GM04504 (cell line): ENCODE results near the gene DGCR2.
A peak's percentile ranks its signal among the peaks of the same experiment; 100 is the strongest.
"Not testable (repeated sequence)": the region's sequence is repeated elsewhere in the genome, so short reads cannot be mapped to it uniquely, and the experiment has no call there.

ENCODE experiments used
- DNase-seq: peaks from one replicate; pipeline ENCODE4 v3.0.0-alpha.2; 2012; ENCODE audit warnings: low read depth

The DGCR2 gene

DNA sequence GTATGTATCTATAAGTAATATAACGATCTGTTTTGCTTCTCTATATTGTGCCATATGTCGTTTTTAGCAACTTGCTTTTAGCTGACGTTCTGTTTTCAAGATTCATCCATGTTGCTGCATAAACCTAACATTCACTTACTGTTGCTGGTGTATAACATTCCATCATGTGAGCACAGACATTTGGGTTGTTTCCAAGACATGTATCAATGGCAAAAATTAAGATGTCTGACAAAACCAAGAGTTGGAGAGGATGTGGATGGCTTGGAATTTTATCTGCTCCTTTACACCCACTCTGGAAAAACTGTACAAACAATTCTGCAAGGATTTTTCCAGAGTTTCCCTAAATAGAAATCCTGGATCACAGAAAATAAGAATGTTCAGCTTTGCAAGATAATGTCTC, 40.9 kb downstream of the DGCR2 start:
- DNase-seq: no peak

DNA sequence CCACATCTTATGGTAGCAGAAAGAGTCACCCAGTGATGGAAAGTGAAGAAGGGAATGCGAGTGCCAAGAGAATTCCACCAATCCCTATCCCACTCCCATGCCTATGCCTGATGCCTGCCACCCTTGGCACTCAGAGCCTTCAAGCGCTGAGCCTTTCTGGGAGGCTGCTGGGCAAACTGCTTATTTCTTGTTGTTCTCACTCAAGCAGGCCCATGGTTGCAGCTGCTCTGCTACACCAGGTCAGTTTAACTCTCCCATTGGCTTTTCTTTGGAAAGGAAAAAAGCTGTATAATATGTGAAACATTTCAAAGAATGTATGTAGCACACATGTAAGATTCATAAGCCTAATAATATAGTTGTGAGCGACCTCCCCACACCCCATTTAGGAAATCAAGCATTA, 41.4 kb downstream of the DGCR2 start:
- DNase-seq: no peak

GRCh38 chr22:19079691-19080090, 42.5 kb downstream of the DGCR2 start:
- DNase-seq: no peak

DNA sequence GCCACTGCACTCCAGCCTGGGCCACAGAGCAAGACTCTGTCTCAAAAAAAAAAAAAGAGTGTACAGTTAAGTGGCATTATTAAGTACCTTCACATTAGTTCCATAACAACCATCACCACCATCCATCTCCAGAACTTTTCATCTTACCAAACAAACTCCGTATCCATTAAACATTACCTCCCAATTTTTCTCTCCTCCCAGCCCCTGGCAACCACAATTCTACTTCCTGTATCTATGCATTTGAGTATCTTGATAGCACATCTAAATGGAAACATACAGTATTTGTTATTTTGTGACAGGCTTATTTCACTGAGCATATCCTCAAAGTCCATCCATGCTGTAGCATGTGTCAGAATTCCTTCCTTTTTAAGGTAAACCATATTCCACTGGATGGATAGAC, 46.8 kb downstream of the DGCR2 start:
- DNase-seq: no peak

DNA sequence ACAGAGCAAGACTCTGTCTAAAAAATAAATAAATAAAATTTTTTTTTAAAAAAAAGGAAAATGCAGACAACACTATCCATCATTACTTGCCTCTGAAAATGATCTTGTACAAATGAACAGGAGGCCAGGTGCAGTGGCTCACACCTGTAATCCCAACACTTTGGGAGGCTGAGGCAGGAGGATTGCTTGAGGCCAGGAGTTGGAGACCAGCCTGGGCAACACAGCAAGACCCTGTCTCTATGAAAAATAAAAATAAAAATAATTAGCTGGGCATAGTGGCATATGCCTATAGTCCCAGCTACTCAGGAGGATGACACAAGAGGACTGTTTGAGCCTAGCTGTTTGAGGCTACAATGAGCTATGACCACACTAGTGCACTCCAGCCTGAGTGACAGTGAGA, 49.4 kb downstream of the DGCR2 start:
- not testable (repeated sequence) for DNase-seq

DNA sequence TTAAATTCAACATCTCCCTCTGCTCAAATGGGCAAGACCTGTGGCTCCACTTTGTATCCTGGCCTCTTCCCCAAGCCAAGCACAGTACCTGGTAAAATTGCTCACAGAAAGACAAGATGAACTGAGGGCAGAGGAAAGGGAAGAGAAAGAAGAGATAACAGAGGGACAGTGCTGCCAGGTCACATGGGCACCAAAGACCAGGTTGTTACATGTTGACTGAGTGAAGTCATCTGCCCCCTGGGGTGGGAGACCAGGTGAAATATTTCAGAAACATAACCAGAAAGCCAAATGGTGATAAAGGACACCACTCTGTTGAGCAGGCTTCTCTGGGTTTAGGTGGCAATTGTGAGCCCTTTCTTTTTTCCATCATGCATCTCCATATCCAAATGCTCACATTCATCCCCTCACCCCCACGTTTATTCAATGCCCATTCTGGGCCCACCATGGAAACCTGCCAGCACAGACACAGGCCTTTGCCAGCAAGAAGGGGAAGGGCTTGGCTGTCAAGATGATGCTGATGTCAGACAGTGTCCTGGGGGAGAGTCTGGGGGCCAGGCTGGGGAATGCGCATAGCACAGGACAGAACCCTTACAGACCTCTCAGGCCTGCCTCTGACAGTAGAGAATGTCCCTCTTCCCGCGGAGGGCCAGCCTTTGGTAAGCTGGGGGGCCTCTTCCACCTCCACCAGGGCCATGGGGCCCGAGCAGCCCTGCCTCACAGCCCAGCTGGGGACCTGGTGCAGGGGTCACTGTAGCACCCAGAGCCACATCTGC, 51.6 kb downstream of the DGCR2 start:
- no peak for DNase-seq

DNA sequence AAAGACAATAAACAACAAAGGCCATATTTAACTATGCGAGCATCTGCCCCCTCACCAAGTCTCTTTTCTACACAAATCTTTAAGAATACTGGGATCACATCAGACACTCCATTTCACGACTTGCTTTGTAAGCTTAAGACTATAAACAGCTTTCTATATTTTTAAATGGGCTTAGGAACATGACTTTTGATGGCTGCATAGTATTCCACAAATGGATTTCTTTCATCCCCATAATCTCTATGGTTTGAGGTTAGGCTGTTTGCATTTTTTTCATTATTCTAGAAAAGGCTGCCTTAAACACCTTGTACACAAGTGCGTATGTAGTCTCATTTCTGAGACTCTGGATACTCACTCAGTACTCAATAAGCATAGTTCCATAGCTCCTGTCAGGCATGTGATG, 52.8 kb downstream of the DGCR2 start:
- DNase-seq: no peak

- no peak for DNase-seq
These were observed 53.4 kb downstream of the DGCR2 start for GRCh38 chr22:19068784-19069271.

DNA sequence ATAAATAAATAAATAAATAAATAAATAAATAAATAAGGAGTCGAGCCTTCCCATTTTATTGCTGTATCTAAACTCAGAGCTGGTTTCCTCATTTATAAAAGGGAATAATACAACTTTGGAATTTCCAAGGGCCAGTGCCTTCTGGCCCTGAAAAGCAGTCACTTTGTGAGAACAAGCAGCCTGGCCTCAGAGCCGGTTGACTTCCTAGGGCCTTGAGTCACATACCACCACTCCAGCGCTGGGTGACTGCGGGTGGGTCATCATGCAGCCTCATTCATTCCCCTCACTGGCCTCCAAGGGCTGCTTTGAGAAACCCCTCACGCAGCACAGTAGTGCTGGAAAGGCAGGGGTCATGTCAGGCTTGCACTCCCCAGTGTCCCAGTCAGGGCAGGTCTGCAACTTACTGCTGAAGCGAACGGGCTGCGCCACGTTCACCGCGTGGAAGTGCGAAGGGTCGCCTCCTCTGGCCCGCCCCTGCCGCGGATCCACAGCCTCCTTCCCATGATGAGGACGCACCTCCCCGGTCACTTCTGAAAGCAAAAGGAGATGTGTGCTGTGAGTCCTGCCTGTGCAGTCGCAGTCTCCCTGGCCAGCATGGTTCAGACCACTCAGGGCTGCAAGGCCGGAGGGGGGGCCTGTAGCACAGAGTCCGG, 54.4 kb downstream of the DGCR2 start:
- no peak for DNase-seq

DNA sequence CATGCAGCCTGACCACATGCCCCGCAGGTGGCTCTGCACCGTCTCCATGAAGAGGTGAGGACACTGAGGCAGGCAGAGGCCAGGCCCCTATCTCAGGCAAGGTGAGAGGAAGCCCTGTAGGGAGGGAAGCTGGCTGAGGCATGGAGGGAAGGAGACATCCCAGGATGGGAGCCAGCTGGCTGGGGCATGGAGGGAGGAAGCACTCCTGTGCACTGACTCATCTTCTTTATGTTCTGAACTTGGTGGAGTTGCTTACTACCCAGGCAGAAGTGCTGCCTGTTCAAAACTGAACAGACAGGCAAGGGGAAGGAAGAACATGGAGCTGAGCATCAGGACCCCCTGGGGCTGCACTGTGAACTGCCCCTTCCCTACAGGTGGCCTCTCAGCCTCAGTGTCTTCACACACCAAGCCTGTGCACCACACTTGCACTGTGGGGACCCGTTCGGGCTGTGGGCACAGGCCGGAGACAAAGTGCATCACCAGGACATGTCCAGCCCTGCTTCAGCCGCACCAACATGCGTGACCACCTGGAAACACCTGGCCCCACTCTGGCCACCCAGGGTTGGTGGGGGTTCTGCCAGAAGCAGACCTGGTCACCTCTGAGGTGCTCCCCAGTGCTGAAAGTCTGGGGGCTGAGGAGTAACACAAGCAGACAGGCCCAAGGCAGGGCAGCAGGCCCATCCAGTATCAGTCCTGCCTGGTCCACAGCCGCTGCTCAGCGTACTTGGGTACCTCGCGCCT, 55.5 kb downstream of the DGCR2 start:
- peak; percentile 58 for DNase-seq

GRCh38 chr22:19065929-19066328, 56.3 kb downstream of the DGCR2 start:
- no peak for DNase-seq

DNA sequence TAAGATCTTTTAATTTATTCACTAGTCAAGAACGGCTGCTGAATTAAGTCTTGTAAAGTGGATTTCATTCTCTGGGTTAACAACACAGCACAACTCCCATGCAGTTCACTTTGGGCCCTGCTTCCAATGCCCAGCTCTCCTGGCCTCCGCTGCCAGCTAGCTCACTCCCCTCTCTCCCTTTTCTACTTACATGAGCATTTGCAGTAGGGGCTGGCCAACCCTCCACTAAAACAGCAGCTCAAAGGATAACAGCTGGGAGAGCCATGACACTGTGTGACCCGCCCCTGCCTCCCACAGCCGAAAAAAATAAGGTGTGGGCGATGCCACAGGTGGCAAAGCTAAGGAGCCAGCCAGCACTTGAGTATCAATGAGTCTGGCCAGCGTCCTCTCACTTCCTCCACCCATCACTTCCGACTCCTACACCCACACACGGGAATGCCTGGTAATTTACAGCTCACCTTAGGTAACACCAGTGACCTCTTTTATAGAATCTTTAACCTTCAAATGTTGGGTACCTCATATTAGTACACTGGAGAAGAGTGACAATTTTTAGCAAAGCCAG, 56.8 kb downstream of the DGCR2 start:
- DNase-seq: no peak

DNA sequence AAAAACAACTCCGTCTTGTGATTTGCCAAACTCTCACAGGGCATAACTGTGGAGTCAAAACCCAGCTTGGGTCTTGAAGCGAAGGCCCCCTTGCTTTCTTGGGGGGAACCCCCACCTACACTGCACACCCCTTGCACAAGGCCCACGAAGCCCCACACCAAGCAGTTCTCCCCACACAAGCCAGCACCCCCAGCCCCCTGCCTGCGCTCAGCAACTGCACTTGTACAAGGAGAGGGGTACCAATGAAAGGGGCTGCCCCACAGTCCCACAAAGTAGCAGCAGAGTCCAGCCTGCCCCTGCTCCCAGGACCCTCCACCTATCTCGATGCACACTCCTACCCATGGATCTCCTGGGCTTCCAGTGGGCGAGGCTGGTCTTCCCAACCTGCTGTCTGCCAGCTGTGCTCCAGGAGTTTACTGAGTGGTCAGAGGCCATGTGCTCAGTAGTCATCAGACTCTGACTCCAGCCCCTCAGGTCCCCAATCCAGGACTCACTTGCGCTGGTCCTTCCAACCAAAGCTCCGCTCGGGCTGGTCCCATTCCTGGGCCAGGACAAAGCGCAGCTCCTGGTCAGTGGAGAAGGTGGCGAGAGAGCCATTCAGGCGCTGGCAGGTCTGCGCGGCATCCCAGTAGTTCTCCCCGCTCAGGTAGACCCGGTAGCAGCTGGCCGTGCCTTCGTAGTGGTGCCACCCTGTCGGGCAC, 57.7 kb downstream of the DGCR2 start:
- DNase-seq: no peak

DNA sequence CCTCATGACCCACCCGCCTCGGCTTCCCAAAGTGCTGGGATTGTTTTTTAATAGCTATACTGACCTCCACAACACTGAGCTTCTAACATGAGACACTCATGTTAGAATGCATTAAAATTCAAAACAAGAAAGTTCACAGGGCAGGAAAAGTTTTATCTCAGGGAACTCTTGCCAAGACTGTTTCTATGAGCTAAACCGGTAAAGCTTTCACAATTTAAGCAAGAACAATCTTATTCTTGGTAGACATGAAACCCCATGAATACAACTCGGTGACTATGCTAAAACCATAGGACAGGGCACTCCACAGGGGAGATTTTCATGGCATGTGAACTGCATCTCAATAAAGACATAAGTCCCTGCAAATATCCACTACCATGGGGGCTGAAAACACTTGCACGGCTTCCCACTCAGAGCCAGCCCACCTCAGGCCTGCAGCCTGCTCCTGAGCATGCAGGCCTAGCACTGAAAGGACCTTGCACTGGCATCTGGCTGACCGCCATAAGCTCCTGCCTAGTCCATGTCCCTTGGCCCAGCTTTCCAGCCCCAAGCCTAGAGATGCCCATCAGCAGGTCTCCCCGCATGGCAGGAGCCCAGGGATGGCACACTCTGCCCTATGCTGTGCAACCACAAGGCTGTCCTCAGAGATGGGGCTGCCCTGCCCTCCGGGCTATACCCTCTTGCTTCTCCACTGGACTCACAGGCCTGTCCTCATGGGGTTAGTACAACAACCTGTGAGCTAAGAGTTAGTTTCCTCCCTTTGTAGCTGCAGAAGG, 58.4 kb downstream of the DGCR2 start:
- no peak for DNase-seq

GRCh38 chr22:19062943-19063308, 59.3 kb downstream of the DGCR2 start:
- DNase-seq: no peak

- DNase-seq: no peak
These were observed 59.9 kb downstream of the DGCR2 start for GRCh38 chr22:19062139-19062942.

DNA sequence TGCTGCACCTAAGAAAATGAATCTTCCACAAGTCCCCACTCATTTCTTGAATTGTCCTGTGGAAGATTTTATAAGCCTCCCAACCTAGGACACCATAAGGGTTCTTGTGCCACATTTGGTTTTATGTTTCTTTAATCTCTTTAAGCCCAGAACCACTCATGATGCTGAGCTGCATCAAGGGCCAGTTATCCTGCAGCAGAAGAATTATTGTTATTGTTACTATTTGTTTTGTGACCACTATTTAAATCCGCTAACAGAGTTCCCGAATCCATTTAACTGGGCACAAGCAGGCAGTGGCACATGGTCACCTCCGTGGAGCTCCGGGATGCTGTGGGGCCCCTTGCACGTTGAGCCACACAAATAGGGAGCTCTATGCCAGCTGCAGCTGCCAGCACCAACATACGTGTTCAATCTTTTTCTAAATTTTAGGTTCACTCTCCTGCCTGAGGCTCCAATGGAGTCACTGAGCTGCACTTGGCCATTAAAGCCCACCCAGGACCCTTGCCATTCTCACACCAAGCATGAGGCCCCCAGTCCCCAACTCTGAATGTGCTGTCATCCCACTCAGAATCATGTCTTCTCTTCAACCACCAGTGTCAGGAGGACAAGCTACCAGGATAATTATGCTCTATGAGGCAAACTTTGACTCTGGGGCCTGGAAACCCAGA, 60.6 kb downstream of the DGCR2 start:
- no peak for DNase-seq

DNA sequence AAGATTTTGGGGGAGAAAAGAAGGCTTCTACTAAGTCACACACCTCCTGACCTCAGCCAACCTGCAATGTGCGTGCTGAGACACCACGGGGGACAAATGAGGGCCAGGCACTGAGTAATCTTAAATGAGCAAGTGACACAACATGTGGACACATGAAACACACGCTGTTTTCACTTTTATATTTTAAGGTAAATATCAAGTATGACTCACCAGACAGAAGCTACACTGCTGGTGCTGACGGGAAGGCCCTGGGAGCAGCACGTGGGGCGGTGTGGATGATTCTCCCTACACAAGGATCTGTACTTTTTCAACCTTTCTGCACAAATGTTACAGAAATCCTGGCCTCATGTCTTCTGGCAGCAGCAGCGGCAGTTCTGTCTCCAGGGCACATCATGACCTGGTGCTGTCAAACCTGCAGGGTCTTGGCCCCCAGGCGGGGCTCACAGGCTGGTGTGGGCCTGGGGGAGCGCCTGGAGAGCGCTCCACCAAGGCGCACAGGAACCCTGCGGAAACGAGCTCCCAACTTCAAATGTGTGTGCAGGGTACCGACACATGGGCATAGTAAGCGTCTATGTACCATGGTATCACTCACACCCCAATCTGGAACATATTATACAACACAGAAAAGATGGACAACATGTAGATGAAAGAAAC, 61.7 kb downstream of the DGCR2 start:
- no peak for DNase-seq
